ENCODE data around the gene TMEM91.
"Not testable (repeated sequence)": the region's sequence is repeated elsewhere in the genome, so short reads cannot be mapped to it uniquely, and the experiment has no call there.

The TMEM91 gene

DNA sequence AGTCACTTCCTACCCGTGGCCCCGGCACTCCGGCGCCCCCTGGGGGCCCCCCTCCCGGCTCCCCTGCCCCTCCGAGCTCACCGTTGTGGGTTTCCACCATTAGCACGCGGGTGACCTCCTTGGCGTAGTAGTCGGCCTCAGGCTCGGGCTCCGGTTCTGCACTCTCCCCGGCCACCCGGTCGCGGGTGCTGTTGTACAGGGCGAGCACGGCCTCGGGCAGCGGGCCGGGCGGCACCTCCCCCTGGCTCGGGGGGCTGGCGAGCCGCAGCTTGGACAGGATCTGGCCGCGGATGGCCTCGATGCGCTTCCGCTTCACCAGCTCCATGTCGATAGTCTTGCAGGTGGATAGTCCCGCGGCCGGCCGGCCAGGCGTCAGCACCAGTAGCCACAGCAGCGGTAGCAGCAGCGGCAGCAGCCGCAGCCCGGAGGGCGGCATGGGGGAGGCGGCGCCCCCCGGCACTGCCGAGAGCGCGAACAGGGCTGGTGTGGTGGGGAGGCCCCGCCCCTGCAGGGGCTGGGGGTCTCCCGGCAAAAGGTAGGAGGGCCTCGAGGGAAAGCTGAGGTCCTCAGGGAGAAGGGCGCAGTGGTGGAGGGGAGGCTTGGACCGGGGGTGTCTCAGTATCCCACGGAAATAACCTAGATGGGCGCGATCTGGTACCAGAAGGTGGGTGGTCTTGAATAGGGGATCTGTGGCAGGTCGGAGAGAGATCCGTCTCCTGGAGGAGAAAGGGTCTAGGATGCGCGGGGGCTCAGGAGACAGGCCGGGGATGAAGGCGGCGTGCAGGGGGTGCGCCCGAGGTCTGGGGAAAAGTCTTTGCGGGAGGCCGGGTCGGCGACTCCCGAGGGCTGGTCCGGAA is 23.5 kb upstream of the TMEM91 start:
- DNase-seq (ENCODE audit: low read depth in 2 of 3, low spot score in 1 of 3), result peak; percentile 56 to 70 (median 69)

DNA sequence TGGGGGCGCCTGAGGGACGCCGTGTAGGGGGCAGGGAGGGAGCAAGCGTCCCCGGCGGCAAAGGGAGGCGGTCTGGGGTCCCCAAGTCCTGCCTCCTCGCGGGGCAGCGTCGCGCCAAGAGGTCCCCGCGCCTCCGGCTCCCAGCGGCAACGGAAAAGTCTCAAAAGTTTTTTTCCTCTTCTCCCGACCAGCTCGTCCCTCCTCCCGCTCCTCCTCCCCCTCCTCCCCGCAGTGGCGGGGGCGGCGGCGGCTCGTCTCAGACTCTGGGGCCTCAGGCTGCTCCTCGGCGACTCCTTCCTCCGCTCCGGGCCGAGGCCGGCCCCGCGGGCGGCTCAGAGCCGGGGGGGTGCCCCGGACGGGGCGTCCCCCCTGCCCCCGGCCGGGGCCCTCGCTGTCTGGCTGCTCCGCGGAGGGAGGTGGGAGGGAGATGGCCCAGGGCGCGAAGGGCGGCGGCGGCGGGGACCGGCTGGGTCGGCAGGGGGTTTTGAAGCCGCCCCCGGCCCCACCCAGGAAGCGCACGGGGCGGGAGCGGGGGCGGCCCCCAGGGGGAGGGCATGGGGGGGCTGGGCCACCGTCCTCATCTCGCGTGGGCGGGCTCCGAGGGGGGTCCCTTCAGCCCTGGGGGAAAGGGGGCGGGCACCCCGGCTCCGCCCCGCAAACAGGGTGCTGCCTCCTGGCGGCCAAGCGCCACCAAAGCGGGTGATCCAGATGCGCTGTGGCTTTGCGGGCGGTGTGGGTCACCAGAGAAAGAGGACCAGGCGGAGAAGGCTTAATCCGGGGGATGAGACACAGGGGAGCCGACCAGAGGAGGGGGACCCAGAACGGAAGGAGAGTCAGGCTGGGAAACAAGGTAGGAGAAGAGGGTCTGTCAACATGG is 22.6 kb upstream of the TMEM91 start, which contains the start of gene TGFB1:
TSS of gene TGFB1 (minus strand) at position 457 of the 877 bp plus-strand sequence. CDS start 878 bp downstream, outside the sequence.
- peak; percentile 80 to 85 (median 82) for DNase-seq (ENCODE audit: low read depth in 2 of 3, low spot score in 1 of 3)

DNA sequence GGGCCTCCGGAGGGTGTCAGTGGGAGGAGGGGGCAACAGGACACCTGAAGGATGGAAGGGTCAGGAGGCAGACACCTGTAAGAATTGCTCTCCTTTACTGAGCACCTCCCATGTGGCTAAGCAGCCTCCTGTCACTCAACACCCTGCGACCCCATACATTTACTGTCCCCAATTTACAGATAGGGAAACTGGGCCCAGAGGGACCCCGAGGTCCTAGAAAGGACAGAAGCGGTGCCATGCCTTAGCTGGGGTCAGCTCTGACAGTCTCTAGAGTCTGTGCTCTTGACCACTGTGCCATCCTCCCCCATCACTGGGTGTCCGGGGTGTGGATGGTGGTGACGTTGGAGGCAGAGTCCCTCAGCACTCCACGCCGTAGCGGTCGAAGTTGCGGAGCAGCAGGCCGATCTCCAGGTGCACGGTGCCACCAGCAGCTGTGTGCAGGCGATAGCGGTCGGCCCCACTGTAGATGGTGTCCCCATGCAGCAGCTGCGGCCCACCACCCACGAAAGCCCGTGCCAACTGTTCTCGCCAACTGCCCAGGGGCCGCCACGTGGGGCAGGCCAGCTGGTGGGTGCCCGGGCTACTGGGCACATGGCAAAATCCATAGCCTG is 21.9 kb upstream of the TMEM91 start:
- no peak for DNase-seq (ENCODE audit: low read depth in 2 of 3, low spot score in 1 of 3)

DNA sequence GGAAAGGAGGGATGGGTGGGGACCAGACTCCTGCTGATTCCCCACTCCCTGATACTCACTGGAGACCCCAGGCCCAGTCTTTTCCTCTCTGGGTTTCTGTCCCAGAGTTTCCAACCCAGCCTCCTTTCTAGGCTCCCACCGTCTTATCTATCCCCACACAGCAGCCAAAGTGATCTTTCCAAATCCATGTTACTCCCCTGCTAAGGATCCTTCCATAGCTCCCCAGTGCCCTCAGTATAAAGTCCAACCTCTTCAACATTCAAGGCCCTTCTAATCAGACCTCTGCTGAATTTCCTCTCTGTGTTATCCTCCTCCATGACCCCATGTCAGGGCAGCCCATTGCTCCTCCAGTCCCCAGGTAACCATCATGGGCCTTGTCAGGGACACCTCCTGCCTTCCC is 21.3 kb upstream of the TMEM91 start:
- DNase-seq (ENCODE audit: low read depth in 2 of 3, low spot score in 1 of 3), result no peak

DNA sequence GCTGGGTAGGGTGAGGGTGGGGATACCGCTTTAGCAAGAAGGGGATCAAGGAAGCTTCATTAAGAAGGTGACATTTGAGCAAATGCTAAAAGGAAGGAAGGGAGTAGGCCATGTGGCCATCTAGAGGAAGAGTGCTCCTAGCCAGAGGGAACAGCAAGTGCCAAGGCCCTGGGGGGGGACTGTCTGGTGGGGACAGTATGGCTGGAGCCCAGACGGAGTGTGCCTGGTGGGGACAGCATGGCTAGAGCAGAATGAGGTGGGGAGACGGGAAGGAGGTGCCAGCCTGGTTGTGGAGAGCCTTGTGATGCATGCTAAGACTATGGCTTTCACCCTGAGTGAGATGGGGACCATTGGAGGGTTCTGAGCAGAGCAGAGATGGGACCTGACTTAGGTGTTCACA is 20.5 kb upstream of the TMEM91 start:
- DNase-seq (ENCODE audit: low read depth in 2 of 3, low spot score in 1 of 3), result no peak

DNA sequence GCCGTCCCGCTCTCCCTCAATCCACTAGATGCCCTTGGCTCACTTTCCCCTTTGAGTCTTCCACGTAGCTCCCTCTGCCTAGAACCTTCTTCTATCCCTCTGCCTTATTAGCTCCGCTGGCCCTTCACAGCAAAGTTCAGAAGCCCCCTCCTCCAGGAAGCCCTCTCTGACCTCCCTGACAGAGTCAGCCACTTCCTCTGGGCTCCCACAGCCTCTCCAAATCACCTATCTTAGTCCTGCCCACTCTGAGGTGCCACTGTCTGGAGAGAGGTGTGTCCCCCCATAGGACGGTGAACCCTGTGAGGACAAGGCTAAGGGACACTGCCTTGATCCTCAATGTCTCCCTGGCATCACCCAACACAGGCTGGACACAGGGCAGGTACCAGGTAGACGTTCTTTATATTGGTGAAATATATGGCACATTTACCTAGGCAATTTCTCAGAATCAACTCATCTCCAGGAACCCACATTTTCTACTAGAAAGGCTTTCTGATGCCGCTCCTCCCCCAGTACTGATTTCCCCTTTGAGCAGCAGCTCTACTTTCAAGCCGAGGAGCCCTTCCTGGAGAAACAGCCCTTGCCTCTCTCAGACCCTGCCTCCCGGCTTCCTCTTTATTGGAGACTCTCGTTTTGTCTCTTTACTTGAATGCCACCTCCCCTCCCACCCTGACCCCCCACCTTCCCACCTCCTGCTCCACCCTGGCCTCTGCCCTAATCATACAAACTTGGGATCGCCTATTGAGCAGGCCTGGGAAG is 19.2 kb upstream of the TMEM91 start:
- DNase-seq (ENCODE audit: low read depth in 2 of 3, low spot score in 1 of 3), result no peak

DNA sequence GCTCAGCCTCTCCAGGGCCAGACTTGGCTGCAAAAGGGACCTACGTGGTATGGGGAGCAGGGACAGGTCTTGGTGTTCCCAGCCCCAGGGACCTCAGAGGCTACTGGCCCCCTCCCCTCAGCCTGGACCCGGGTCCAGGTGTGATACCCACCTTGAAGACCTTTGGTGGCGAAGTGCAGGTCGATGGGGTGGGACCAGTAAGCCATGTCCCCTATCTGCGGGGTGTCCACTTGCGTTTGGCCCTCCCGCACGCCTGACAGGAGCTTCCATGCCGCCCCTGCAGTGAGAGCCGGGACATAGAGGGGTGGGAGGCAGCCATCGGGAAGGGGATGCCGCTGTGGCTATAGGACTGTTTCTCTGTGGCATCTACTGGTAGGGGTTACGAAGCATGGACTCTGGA is 18.6 kb upstream of the TMEM91 start:
- DNase-seq (ENCODE audit: low read depth in 2 of 3, low spot score in 1 of 3), result no peak

DNA sequence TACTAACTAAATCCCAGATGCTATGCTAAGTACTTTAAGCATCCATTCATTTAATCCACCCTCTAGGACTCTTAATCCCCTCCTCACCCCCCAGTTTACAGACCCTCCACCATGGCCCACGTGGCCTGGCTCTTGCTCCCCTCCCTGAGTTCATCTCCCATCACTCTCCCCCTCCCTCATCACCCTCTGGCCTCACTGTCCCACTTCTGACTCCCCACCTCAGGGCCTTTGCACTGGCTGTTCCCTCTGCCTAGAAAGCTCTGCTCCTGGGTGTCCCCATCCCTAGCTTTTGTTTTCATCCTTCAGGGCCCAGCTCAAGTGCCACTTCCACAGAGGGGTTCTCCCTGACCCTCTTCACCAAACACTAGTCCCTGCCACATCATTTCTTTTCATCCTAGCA is 16.6 kb upstream of the TMEM91 start:
- DNase-seq (ENCODE audit: low read depth in 2 of 3, low spot score in 1 of 3), result no peak

DNA sequence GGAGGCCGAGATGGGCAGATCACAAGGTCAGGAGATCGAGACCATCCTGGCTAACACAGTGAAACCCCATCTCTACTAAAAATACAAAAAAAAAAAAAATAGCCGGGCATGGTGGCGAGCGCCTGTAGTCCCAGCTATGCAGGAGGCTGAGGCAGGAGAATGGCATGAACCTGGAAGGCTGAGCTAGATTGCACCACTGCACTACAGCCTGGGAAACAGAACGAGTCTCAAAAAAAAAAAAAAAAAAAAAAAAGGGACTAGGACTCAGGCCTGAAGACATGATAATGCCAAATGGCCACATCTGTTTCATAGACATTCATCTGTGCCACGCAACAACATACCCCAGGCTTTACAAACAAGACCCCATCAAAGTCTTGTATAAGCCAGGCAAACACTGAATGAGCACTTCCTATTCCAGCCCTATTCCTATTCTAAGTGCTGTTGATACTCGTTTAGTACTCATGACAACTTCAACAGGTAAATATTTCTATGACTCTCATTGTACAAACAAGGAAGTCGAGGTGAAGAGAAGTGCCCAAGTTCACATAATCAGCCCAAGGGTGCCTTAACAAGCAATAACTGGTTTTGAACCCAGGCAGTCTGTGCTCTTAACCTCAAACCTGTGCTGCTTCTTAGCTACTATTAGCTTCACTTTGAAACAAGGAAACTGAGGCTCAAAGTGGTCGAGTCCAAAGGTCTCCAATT is 14.0 kb upstream of the TMEM91 start:
- DNase-seq (ENCODE audit: low read depth in 2 of 3, low spot score in 1 of 3), result no peak

DNA sequence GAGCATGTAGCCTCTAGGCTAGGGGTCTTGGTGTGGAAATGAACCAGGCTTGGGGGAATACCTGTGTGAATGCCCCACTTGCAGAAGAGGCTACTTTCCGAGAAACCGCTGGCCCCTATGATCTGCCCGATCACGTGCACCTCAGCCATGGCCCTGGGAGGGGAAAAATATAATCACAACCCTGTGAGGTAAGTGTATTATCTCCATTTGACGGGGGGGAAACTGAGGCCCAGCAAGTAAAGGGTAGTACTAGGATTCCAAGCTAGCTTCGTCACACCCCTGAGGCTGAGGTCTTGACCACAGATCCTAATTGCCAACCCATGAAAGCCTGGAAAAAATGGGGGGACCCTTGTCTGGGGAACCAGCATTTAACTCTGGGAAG is 13.0 kb upstream of the TMEM91 start:
- no peak for DNase-seq (ENCODE audit: low read depth in 2 of 3, low spot score in 1 of 3)

DNA sequence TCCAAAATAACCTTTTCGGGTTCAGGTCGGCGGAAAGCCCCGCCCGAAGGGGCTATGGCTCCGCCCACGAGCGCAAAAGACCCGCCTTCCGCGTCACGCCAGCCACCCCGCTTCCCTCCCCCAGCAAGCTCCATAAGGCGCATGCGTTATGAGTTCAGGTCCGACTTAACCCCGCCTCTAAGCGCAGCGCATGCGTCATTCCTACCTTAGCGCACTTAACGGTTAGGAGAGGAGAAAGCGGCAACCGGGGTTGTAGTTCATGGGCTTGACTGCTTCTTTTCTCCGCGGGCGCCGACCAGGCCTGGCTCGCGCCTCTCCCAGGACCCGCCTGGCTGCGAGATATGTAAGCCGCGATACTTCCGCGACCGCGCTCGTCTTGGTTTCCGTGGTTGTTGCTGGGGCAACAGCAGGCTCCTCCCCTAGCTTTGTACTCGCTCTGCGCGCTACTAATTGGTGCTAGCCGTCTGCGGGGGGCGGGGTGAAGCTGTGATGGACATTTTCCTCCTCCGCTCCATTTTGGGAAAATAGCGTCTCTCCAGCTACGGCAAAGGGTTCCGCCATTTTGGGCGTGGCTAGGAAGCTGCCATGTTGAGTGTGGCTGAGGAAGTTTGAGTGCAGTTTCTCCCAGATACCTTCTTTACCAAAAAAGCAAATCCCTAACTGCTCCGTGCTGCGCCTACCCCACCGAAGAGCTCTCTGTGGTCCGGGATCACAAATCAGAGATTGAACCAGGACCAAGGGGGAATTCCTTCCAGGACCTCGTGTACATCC is 12.4 kb upstream of the TMEM91 start, which contains the start of gene B9D2:
TSS of gene B9D2 (minus strand) at position 397 of the 771 bp plus-strand sequence. CDS start 630 bp downstream, outside the sequence.
- peak; percentile 96 to 98 (median 96) for DNase-seq (ENCODE audit: low read depth in 2 of 3, low spot score in 1 of 3)

DNA sequence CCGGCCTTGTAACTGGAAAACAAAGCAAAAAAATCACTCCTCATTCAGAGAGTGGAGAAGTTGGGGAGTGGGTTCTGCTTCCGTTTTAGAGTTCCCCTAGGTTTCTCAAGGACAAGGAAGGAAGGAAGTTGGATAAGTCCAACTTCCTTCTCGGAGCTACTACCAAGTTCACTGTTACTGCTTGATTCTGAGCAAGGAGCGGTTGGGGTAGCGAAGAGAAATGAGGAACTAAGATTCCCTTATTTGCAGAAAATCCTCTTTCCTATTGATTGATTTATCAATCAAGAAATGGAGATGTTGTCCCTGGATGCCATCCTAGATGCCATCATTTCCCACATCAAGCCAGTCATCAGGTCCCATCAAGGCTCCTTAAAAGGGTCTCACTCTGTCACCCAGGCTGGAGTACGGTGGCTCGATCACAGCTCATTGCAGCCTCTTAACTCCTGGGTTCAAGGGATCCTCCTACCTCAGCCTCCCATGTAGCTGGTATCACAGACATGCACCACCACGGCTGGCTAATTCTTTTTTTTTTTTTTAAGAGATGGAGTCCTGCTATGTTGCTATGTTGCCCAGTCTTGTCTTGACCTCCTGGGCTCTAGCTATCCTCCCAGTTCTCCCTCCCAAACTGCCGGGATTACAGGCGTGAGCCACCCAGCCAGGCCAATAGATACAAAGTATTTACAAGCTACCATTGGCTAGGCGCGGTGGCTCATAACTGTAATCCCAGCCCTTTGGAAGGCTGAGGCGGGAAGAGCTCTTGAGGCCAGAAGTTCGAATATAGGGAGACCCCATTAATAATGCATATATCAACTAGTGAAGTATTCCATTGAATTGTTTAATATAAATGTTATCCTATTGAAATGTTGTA is 11.6 kb upstream of the TMEM91 start:
- no peak for DNase-seq (ENCODE audit: low read depth in 2 of 3, low spot score in 1 of 3)

DNA sequence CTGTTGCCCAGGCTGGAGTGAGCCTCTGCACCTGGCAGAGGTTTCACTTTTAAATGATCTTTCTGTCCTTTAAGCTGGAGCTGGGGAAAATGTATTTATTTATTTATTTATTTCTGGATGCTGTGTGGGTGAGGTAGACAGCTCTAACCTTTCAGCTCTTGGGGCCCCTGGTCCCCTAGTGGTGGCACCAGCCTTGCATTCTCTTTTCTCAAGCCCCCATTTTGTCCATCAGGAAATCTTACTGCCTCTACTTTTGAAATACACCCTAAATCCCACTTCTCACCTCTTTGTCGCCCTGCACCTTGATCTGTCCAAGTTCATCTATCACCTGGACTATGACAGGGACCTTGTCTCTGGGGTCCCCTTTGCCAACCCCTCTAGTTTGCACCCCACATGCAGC is 10.2 kb upstream of the TMEM91 start:
- DNase-seq (ENCODE audit: low read depth in 2 of 3, low spot score in 1 of 3), result no peak

DNA sequence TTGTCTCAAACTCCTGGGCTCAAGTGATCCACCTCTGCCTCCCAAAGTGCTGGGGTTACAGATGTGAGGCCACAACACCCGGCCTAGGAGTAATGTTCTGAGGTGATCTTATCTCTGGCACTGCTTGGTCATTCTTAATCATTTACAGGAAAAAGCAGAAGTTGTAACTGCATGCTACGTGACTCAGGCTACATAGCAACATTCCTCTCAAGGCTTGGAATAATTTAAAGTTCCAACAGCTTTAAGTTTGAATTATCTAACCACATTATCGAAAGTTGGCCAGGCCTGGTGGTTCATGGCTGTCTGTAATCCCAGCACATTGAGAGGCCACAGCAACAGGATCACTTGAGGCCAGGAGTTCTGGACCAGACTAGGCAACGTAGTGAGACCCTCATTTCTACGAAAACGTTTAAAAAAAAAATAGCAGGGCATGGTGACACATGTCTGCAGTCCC is 8.5 kb upstream of the TMEM91 start:
- no peak for DNase-seq (ENCODE audit: low read depth in 2 of 3, low spot score in 1 of 3)

DNA sequence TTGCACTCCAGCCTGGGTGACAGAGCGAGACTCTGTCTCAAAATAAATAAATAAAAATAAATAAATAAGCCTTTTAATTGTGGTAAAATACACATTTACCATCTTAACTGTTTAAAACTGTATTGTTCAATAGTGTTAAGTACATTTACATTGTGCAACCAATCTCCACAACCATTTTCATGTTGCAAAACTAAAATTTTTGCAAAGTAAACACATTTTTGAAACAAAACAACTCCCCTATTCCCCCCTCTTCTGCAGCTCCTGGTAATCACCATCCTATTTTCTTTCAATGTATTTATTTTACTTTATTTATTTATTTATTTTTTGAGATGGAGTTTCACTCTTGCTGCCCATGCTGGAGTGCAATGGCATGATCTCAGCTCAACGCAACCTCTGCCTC is 6.6 kb upstream of the TMEM91 start:
- no peak for DNase-seq (ENCODE audit: low read depth in 2 of 3, low spot score in 1 of 3)

DNA sequence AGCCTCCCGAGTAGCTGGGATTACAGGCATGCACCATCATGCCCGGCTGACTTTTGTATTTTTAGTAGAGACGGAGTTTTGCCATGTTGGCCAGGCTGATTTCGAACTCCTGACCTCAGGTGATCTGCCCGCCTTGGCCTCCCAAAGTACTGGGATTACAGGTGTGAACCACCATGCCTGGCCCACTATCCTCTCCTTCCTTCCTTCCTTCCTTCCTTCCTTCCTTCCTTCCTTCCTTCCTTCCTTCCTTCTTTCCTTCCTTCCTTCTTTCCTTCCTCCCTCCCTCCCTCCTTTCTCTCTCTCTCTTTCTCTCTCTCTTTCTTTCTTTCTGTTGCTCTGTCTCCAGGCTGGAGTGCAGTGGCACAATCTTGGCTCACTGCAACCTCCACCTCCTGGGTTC is 5.2 kb upstream of the TMEM91 start:
- not testable (repeated sequence) for DNase-seq (ENCODE audit: low read depth in 2 of 3, low spot score in 1 of 3)

DNA sequence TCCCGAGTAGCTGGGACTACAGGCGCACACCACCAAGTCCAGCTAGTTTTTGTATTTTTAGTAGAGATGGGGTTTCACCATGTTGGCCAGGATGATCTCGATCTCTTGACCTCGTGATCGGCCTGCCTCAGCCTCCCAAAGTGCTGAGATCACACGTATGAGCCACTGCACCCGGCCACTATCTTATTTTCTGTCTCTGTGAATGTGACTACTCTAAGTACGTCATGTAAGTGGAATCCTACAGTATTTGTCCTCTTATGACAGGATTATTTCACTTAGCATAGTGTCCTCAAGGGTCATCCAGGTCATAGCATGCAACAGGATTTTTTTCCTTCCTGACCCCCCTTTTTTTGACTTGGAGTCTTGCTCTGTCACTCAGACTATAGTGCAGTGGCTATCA is 4.8 kb upstream of the TMEM91 start:
- no peak for DNase-seq (ENCODE audit: low read depth in 2 of 3, low spot score in 1 of 3)

DNA sequence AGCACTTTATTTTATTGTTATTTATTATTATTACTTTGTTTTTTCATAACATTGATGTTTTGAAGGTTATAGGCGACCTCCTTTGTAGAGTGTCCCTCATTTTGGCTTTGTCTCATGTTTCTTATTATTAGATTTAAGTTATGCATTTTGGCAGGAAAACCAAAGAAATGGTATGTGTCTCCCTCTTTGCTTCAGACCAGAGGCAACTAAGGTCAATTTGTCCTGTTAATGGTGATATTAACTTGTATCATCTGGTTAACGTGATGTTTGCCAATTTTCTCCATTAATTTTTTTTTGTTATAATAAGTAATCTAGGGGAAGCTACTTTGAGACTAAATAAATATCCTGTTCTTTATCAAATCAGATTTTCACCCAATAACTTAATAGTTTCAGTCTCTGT is 3.8 kb upstream of the TMEM91 start:
- DNase-seq (ENCODE audit: low read depth in 2 of 3, low spot score in 1 of 3), result no peak
